Measurements from ENCODE around the gene UBE3A. TPM values are rescaled to one million over a fixed set of nuclear protein-coding genes. Genes with fewer than 3 reads are reported as not detected.

Gene UBE3A
- total RNA-seq, 4 donors from 2014 or later = 93.6 to 116 (median 95.3) TPM

- Histone ChIP-seq H3K4me1 (peaks cover 0 to 6% (median 0%) of the 10 kb centered on the region in 3 donors), H3K36me3 (no peaks in the 10 kb centered on the region)
- WGBS, 2 donors (ENCODE audit: low coverage in 1 of 2) = 92 to 97% methylated on average over 9 to 10 of the region's 10 CpGs
These were observed 29.8 kb upstream of the UBE3A start for GRCh38 chr15:25468611-25469010.

DNA sequence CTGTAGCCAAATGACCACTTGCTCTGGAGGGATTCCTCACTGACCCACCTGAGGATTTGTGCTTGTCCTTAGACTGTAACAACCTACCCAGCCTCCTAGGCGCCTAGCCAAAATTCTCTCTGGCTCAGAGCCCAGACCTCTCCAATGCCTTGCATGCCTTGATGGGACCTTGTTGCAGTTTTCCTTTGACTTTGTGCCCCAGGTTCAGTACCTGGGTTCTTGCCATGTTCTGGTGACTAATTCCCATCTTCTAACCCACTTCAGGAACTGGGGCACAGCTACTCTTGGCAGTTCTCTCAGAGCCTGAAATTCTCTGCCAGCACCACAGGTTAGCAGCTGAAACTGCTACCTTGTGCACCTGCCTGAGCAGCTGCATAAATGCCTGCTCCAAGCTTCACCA, 27.0 kb upstream of the UBE3A start:
- 67 to 100% methylated on average over 1 of the region's 1 CpG for WGBS, 2 donors (ENCODE audit: low coverage in 1 of 2)
- H3K36me3 ChIP-seq = no peaks in the 10 kb centered on the region
- no peak for TF ChIP-seq EP300 (IDR thresholded peaks at IDR 0.05)
- TF ChIP-seq, protein P1, sequence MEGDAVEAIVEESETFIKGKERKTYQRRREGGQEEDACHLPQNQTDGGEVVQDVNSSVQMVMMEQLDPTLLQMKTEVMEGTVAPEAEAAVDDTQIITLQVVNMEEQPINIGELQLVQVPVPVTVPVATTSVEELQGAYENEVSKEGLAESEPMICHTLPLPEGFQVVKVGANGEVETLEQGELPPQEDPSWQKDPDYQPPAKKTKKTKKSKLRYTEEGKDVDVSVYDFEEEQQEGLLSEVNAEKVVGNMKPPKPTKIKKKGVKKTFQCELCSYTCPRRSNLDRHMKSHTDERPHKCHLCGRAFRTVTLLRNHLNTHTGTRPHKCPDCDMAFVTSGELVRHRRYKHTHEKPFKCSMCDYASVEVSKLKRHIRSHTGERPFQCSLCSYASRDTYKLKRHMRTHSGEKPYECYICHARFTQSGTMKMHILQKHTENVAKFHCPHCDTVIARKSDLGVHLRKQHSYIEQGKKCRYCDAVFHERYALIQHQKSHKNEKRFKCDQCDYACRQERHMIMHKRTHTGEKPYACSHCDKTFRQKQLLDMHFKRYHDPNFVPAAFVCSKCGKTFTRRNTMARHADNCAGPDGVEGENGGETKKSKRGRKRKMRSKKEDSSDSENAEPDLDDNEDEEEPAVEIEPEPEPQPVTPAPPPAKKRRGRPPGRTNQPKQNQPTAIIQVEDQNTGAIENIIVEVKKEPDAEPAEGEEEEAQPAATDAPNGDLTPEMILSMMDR (IDR thresholded peaks at IDR 0.05) = no peak
- TF ChIP-seq POLR2A (IDR thresholded peaks at IDR 0.05) = no peak
- no peak for TF ChIP-seq POLR2AphosphoS5 (IDR thresholded peaks at IDR 0.05)
- ATAC-seq = no peak
- no peak overlapping the region for H3K4me3 ChIP-seq
- H3K27ac ChIP-seq = no peak overlapping the region
- H3K9me3 ChIP-seq = no peaks in the 10 kb centered on the region
- no peaks in the 10 kb centered on the region for H3K27me3 ChIP-seq
- H3K4me1 ChIP-seq = peaks cover 0 to 6% (median 0%) of the 10 kb centered on the region in 3 donors

More at GRCh38 chr15:25468611-25469010, 29.8 kb upstream of the UBE3A start:
- Histone ChIP-seq H3K27me3 (no peaks in the 10 kb centered on the region), H3K27ac (no peak overlapping the region), H3K9me3 (no peaks in the 10 kb centered on the region), H3K4me3 (no peak overlapping the region)
- TF ChIP-seq POLR2AphosphoS5 (IDR thresholded peaks at IDR 0.05) (no peak), EP300 (IDR thresholded peaks at IDR 0.05) (no peak), POLR2A (IDR thresholded peaks at IDR 0.05) (no peak)
- TF ChIP-seq, protein P1 (IDR thresholded peaks at IDR 0.05) = no peak
- no peak for ATAC-seq

- H3K4me3 ChIP-seq = no peak overlapping the region
- H3K36me3 ChIP-seq = no peaks in the 10 kb centered on the region
- 40 to 83% methylated on average over 1 to 2 of the region's 2 CpGs for WGBS, 2 donors (ENCODE audit: low coverage in 1 of 2)
- peaks cover 0 to 6% (median 0%) of the 10 kb centered on the region in 3 donors for H3K4me1 ChIP-seq
- no peak overlapping the region for H3K27ac ChIP-seq
- TF ChIP-seq EP300 (IDR thresholded peaks at IDR 0.05) = no peak
- no peak for TF ChIP-seq POLR2A (IDR thresholded peaks at IDR 0.05)
- TF ChIP-seq, protein P1 (IDR thresholded peaks at IDR 0.05) = no peak
- TF ChIP-seq POLR2AphosphoS5 (IDR thresholded peaks at IDR 0.05) = no peak
- H3K27me3 ChIP-seq = no peaks in the 10 kb centered on the region
- H3K9me3 ChIP-seq = no peaks in the 10 kb centered on the region
- no peak for ATAC-seq
These were observed 26.0 kb upstream of the UBE3A start for GRCh38 chr15:25464784-25465183.

DNA sequence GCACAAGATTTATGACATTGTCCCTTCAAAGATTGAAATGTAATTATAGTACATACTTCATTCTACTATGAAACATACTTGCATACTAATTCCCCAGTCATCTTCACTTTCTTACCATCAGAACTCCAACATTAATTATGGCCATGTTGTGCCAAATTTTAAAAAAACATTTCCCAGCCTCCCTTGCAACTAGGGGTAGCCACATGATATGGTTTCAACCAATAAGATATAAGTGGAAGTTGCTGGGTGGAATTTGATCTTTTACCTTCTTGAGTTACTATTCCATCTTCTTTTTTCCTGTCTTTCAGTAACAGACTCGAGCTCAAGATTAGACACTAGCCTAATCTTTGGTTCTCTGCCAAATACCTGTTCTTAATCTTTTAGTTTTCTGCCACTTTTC, 25.6 kb upstream of the UBE3A start:
- H3K27me3 ChIP-seq = no peaks in the 10 kb centered on the region
- no CpG with 5 or more reads among the region's 1 CpG for WGBS, 2 donors (ENCODE audit: low coverage in 1 of 2)
- peaks cover 0 to 6% (median 0%) of the 10 kb centered on the region in 3 donors for H3K4me1 ChIP-seq
- no peak for ATAC-seq
- H3K36me3 ChIP-seq = no peaks in the 10 kb centered on the region
- TF ChIP-seq EP300 (IDR thresholded peaks at IDR 0.05) (no peak), POLR2AphosphoS5 (IDR thresholded peaks at IDR 0.05) (no peak), POLR2A (IDR thresholded peaks at IDR 0.05) (no peak)
- TF ChIP-seq, protein P1 (IDR thresholded peaks at IDR 0.05) = no peak
- H3K4me3 ChIP-seq = no peak overlapping the region
- no peak overlapping the region for H3K27ac ChIP-seq
- H3K9me3 ChIP-seq = no peaks in the 10 kb centered on the region

- H3K4me3 ChIP-seq = no peak overlapping the region
- ATAC-seq = no peak
- H3K36me3 ChIP-seq = no peaks in the 10 kb centered on the region
- no peaks in the 10 kb centered on the region for H3K27me3 ChIP-seq
- no peaks in the 10 kb centered on the region for H3K4me1 ChIP-seq
- WGBS, 2 donors (ENCODE audit: low coverage in 1 of 2) = 76 to 90% methylated on average over 1 to 2 of the region's 3 CpGs
- no peak overlapping the region for H3K27ac ChIP-seq
- TF ChIP-seq POLR2AphosphoS5 (IDR thresholded peaks at IDR 0.05) (no peak), POLR2A (IDR thresholded peaks at IDR 0.05) (no peak), EP300 (IDR thresholded peaks at IDR 0.05) (no peak)
- TF ChIP-seq, protein P1 (IDR thresholded peaks at IDR 0.05) = no peak
- peaks cover 0 to 9% (median 0%) of the 10 kb centered on the region in 3 donors for H3K9me3 ChIP-seq
These were observed 17.4 kb upstream of the UBE3A start for GRCh38 chr15:25456196-25456595.
